ENCODE data around the gene NHS.

NHS gene

GRCh38 chrX:17374619-17375366, at the start of gene NHS:
TSS of gene NHS (plus strand) at chrX:17375200. CDS start at chrX:17375758, 558 bp downstream.
- peak; percentile 25 for DNase-seq (ENCODE audit: low read depth, low spot score)

DNA sequence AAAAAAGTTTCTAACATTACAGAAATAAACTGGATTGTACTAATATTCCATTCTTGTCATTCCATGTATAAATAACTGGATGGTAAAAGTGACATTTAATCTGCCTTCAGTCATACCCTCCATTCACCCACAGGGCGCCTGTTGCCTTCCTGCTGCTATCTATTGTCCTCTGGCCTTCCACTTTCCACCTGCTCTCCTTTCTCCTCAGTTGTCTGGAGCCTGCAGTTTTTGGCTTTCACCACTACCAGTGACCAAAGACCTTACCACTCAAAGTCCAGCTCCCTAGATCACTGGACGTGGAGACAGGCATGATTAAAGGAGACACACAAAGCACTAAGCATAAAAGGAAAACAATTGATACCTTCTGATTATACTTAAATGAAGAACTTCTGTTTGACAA, 46.2 kb upstream of the NHS start:
- DNase-seq (ENCODE audit: low read depth, low spot score) = no peak

- no peak for DNase-seq (ENCODE audit: low read depth, low spot score)
Measured at GRCh38 chrX:17336377-17336776, 38.6 kb upstream of the NHS start.

GRCh38 chrX:17355976-17356375, 19.0 kb upstream of the NHS start:
- DNase-seq (ENCODE audit: low read depth, low spot score) = no peak

- DNase-seq (ENCODE audit: low read depth, low spot score) = no peak
Measured at GRCh38 chrX:17359500-17359899, 15.5 kb upstream of the NHS start.

- DNase-seq (ENCODE audit: low read depth, low spot score) = no peak
Measured at GRCh38 chrX:17361620-17362019, 13.4 kb upstream of the NHS start.

GRCh38 chrX:17368002-17368401, 7.0 kb upstream of the NHS start:
- DNase-seq (ENCODE audit: low read depth, low spot score) = no peak

DNA sequence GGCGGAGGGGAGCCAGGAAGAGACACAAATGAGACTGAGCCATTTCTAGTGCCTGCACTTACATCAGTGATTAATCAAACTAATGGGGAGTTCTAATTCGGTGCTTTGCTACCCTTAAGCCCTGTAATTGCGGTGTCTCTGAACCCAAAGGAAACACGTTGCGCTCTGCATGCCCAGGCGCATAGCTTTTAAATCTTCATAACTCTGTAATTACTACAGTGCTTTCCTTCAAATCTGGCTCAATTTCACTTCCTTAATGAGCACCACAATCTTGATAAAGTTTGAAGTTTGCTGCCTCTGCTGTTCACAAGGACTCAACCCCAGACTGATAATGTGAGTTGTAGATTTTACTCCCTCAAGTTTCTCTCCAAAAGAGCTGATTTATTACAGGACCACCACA, 5.7 kb upstream of the NHS start:
- DNase-seq (ENCODE audit: low read depth, low spot score) = no peak

DNA sequence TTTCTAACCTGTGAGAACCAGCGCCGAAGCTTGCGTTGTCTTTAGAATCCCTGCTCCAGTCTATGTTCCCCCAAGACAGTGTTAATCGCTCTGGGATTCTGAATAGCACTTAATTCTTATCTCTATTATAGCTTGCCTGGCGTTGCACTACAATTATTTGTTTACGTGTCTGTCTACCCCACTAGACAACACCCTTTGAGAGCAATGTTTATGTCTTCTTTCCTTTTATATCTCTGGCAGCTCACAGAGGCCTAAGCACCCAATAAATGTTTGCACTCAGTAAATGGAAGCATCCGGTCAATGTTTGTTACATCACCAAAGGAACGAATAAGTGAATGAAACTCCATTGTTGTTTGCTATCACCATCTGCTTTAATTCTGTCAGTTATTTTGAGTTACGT, 4.8 kb upstream of the NHS start:
- no peak for DNase-seq (ENCODE audit: low read depth, low spot score)

- no peak for DNase-seq (ENCODE audit: low read depth, low spot score)
Measured at GRCh38 chrX:17372052-17372451, 2.9 kb upstream of the NHS start.

GRCh38 chrX:17373337-17373736, 1.7 kb upstream of the NHS start:
- no peak for DNase-seq (ENCODE audit: low read depth, low spot score)

GRCh38 chrX:17375367-17375636, 302 bp downstream of the NHS start:
- DNase-seq (ENCODE audit: low read depth, low spot score) = no peak

GRCh38 chrX:17375637-17376430, 834 bp downstream of the NHS start:
- no peak for DNase-seq (ENCODE audit: low read depth, low spot score)

DNA sequence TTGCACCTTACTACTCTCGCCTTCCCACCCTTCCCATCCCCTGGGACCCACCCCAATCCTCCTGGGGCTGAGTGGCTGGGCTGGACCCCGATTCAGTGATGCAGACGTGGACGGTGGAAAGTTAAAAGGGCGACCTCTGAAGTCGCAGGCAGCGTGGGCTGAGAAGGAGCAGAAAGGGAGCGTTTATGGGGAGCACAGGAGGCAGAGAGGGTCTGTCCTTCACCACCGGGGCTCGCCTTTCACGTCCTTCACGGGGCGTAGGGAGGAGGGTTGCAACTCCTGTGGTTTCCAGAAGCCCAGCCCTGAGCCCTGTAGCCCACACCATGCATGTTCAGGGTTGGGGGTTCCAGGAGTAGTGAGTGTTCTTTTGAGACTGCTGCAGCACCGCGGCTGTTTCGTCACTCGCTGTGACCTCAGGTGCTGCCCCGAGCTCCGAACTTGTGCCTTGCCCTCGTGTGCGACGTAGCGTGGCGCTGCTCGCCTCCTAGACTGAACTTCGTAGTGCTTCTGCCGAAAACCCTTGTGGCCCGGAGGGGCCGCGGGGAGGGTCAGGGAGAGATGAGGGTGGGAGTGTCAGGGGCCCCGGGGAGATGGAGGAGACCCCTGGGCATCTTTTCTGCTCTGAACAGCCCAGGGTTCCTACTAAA, 1.6 kb downstream of the NHS start:
- DNase-seq (ENCODE audit: low read depth, low spot score) = no peak

GRCh38 chrX:17377091-17377717, 2.2 kb downstream of the NHS start:
- no peak for DNase-seq (ENCODE audit: low read depth, low spot score)

DNA sequence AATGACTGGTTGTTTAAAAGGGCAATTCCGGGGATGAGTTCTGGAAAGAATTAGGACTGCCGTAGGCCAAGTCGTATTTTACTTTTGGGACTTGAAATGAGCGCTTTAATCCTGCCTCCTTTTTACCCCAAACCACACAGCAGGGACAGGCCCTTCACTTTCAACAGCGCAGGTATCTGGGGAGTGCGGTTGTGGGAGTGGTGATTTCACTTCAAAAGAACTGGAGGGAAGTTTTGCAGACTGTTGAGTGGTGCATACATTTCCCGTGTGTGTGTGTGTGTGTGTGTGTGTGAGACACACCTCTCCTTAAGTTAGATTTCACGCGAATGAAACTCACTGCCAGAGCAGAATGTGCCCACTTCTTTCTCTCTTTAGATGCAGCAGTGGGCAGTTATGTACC, 2.8 kb downstream of the NHS start:
- DNase-seq (ENCODE audit: low read depth, low spot score) = no peak

DNA sequence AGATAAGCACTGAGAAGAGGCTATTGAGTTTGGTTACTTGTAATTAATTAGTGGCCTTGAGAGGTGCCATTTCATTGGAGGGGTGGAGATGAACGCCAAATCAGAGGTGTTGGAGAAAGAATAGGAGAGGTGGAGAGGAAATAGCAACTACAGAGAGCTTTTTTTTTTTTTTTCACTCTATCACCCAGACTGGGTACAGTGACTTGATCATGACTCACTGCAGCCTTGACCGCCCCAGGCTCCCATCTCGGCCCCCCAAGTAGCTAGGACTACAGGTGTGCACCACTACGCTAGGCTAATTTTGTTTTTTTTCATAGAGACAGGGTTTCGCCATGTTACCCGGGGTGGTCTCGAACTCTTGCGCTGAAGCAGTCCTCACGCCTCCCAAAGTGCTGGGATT, 5.2 kb downstream of the NHS start:
- no peak for DNase-seq (ENCODE audit: low read depth, low spot score)

DNA sequence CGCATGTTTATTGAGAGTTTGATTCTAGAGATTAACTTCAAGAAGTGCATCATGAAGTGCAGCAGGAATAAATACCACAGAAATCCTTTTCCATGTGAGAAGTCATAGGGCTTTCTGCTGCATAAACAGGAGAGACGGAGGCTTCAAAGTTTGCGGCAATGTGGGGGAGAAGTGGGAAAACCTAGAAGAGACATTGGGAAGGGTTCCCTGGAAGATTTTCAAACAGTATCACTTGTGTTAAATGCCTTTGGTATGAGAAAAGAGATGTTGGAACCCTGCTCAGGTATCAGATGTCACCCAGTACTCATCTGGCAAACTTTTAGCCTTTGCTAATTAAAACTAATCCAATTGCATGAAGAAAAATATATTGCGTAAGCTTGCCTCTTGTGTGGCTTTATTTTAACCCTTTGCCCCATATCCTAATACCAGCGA, 15.4 kb downstream of the NHS start:
- DNase-seq (ENCODE audit: low read depth, low spot score) = no peak

DNA sequence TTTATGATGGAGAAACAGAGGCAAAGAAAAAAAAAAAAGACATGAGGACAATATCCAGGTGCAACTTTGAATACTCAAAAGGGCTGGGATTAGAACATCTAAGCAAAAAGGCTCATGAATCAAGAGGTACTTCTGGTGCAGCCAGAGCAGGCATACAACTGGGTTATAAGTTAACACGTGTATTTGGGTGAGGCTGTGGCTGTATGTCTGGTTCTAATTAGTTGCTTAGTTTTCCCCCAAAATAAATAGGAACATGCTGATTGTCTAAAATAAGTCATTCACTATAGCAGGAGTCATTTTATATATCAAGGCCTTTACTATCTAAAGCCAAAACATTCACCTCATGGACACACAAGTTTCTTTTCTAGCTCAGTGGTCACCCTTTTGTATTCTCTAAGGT, 20.2 kb downstream of the NHS start:
- DNase-seq (ENCODE audit: low read depth, low spot score) = no peak

GRCh38 chrX:17397074-17397473, 22.1 kb downstream of the NHS start:
- no peak for DNase-seq (ENCODE audit: low read depth, low spot score)

GRCh38 chrX:17403189-17403691, 28.2 kb downstream of the NHS start:
- DNase-seq (ENCODE audit: low read depth, low spot score) = no peak

GRCh38 chrX:17403972-17404371, 29.0 kb downstream of the NHS start:
- DNase-seq (ENCODE audit: low read depth, low spot score) = no peak
